ENCODE measurements around the gene NEGR1.

- no peak for TF ChIP-seq CTCF (IDR thresholded peaks at IDR 0.05; ENCODE audit: low read depth, low read length, missing input control)
- no peak for TF ChIP-seq NR2F2 (IDR thresholded peaks at IDR 0.05)
- TF ChIP-seq YY1 (IDR thresholded peaks at IDR 0.05): no peak
Measured at GRCh38 chr1:71586030-71586429, 696.3 kb downstream of the NEGR1 start.
